ENCODE measurements around the gene AFG1L. TPM values are rescaled to one million over a fixed set of nuclear protein-coding genes. Genes with fewer than 3 reads are reported as not detected.

AFG1L gene
- total RNA-seq, 1 experiment from 2014 or later = 7.9 TPM

GRCh38 chr6:108330806-108331205 lies 36.0 kb downstream of the AFG1L start:
- ChIA-PET CTCF (no interaction called here), POLR2A (no interaction called here)
- Mint-ChIP-seq H3K4me1 (no peaks in the 10 kb centered on the region), H3K4me3 (no peak overlapping the region), H3K27me3 (ENCODE audit: low read depth) (no peaks in the 10 kb centered on the region), H3K9me3 (no peaks in the 10 kb centered on the region), H3K36me3 (no peaks in the 10 kb centered on the region), H3K27ac (no peak overlapping the region)
- no peak for DNase-seq (ENCODE audit: low spot score)
- TF ChIP-seq, protein P1, sequence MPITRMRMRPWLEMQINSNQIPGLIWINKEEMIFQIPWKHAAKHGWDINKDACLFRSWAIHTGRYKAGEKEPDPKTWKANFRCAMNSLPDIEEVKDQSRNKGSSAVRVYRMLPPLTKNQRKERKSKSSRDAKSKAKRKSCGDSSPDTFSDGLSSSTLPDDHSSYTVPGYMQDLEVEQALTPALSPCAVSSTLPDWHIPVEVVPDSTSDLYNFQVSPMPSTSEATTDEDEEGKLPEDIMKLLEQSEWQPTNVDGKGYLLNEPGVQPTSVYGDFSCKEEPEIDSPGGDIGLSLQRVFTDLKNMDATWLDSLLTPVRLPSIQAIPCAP (CRISPR knock-in tag; IDR thresholded peaks at IDR 0.05) = no peak
- TF ChIP-seq AFF4 (CRISPR knock-in tag; IDR thresholded peaks at IDR 0.05; ENCODE audit: borderline replicate concordance) (no peak), ZNF121 (CRISPR knock-in tag; IDR thresholded peaks at IDR 0.05) (no peak), JUN (CRISPR knock-in tag; IDR thresholded peaks at IDR 0.05) (no peak), FOXP4 (CRISPR knock-in tag; IDR thresholded peaks at IDR 0.05) (no peak), ZBTB21 (CRISPR knock-in tag; IDR thresholded peaks at IDR 0.05; ENCODE audit: borderline replicate concordance) (no peak), GRHL2 (CRISPR knock-in tag; IDR thresholded peaks at IDR 0.05; ENCODE audit: insufficient replicate concordance, severe bottlenecking) (no peak), ZNF263 (CRISPR knock-in tag; IDR thresholded peaks at IDR 0.05; ENCODE audit: low read depth) (no peak), RELA (CRISPR knock-in tag; IDR thresholded peaks at IDR 0.05; ENCODE audit: borderline replicate concordance) (no peak), CTCF (IDR thresholded peaks at IDR 0.05) (no peak), MYBL2 (CRISPR knock-in tag; IDR thresholded peaks at IDR 0.05) (no peak), TEAD1 (CRISPR knock-in tag; IDR thresholded peaks at IDR 0.05) (no peak), HMGA2 (CRISPR knock-in tag; IDR thresholded peaks at IDR 0.05) (no peak), ZBTB43 (CRISPR knock-in tag; IDR thresholded peaks at IDR 0.05) (no peak), ELF4 (CRISPR knock-in tag; IDR thresholded peaks at IDR 0.05; ENCODE audit: low read depth) (no peak), NFATC4 (CRISPR knock-in tag; IDR thresholded peaks at IDR 0.05) (no peak)
- ATAC-seq = no peak

GRCh38 chr6:108331982-108332381 lies 37.1 kb downstream of the AFG1L start:
- ATAC-seq (no peak), DNase-seq (ENCODE audit: low spot score) (no peak)
- Mint-ChIP-seq H3K27me3 (ENCODE audit: low read depth) (no peaks in the 10 kb centered on the region), H3K36me3 (no peaks in the 10 kb centered on the region), H3K9me3 (no peaks in the 10 kb centered on the region), H3K27ac (no peak overlapping the region), H3K4me3 (no peak overlapping the region), H3K4me1 (no peaks in the 10 kb centered on the region)
- ChIA-PET POLR2A (no interaction called here), CTCF (no interaction called here)
- TF ChIP-seq E2F1 (CRISPR knock-in tag; IDR thresholded peaks at IDR 0.05) = no peak
- no peak for TF ChIP-seq TEAD4 (CRISPR knock-in tag; IDR thresholded peaks at IDR 0.05)
- no peak for TF ChIP-seq ZNF121 (CRISPR knock-in tag; IDR thresholded peaks at IDR 0.05)
- TF ChIP-seq SMAD3 (CRISPR knock-in tag; IDR thresholded peaks at IDR 0.05; ENCODE audit: borderline replicate concordance) = no peak
- no peak for TF ChIP-seq TCF7 (CRISPR knock-in tag; IDR thresholded peaks at IDR 0.05; ENCODE audit: low read depth)
- no peak for TF ChIP-seq FOXJ3 (CRISPR knock-in tag; IDR thresholded peaks at IDR 0.05; ENCODE audit: borderline replicate concordance)
- TF ChIP-seq, protein P2, sequence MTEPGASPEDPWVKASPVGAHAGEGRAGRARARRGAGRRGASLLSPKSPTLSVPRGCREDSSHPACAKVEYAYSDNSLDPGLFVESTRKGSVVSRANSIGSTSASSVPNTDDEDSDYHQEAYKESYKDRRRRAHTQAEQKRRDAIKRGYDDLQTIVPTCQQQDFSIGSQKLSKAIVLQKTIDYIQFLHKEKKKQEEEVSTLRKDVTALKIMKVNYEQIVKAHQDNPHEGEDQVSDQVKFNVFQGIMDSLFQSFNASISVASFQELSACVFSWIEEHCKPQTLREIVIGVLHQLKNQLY (CRISPR knock-in tag; IDR thresholded peaks at IDR 0.05) = no peak
- no peak for TF ChIP-seq ZNF232 (CRISPR knock-in tag; IDR thresholded peaks at IDR 0.05)
- no peak for TF ChIP-seq MAX (CRISPR knock-in tag; IDR thresholded peaks at IDR 0.05)
- no peak for TF ChIP-seq RORB (CRISPR knock-in tag; IDR thresholded peaks at IDR 0.05)
